DMS114 treated with DMSO at 0.1 percent for 48 hours (cell line): Measurements from ENCODE around the gene ST6GALNAC5.

Experiments used
- DNase-seq: peaks from one replicate; lab custom pipeline; 2025; ENCODE audit not compliant: unreplicated experiment; lab: John Stamatoyannopoulos, UW

ST6GALNAC5 gene

GRCh38 chr1:77044133-77044849 lies 177.0 kb downstream of the ST6GALNAC5 start:
- no peak for DNase-seq

- DNase-seq: no peak
Measured at GRCh38 chr1:77047575-77047974, 180.3 kb downstream of the ST6GALNAC5 start.

DNA sequence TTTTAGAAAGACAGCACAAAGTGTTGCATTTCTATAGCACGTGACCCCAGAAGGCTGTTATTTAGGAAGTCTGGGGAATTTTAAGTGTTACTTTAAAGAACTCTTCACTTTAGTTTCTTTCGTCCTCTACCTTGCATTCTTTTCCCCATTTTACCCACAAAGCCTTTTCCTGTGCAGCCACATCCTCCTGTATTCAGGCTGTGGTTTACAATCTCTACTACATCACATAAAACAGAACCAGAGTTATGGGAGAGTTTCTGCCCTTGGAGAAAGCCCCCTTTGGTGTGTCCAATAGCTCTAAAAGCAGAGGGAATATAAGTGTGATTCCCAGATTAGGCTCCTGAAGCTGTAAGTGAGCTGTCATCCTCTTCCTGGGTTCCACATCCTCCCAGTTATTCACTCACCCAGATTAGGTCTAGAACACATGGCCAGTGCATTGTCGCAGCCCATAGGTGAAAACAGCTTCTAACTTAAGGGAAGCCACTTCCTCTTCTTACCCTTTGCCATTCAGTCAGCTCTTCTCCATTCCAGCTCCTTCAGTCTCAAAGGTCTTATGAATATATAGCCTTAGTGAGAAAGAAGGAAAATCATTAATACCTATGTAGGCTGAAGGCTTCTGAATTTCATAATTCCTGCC lies 180.8 kb downstream of the ST6GALNAC5 start:
- no peak for DNase-seq

DNA sequence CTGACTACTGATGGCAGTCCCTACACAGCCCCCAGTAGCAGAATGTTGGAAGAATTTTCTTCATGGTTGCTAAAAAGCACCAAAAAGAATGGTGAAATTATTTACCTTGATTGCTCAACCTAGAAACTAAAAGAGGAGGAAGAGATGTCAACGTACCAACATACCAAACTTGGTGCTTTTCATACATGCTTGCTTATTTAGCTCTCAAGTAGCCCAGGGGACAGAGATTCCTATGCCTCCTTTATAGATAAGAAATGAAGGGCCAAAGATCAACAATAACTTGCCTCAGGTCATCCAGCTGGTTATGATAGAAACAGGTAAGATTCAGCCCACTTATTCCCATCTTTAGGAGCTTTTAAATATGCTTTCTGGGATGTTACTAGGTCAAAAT lies 181.3 kb downstream of the ST6GALNAC5 start:
- no peak for DNase-seq

DNA sequence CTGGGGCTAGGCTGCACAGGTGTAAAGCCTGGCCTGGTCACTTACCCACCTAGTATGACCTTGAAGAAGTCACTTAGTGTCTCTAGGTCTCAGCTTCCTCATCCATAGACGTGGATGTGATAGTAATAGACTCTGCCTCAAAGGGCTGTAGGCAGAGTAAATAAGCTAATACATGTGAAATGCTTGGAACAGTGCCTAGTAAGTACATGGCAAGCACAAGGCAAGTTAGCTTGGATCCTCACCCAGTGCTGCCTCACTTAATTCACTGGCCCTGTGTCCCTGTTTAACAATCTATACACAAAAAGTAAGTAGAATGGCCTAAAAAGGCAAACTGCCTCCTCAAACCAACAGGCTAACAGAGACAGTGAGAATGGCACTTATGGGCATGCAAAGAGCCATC lies 184.1 kb downstream of the ST6GALNAC5 start:
- DNase-seq: no peak

- DNase-seq: no peak
Measured at GRCh38 chr1:77056525-77056924, 189.2 kb downstream of the ST6GALNAC5 start.

DNA sequence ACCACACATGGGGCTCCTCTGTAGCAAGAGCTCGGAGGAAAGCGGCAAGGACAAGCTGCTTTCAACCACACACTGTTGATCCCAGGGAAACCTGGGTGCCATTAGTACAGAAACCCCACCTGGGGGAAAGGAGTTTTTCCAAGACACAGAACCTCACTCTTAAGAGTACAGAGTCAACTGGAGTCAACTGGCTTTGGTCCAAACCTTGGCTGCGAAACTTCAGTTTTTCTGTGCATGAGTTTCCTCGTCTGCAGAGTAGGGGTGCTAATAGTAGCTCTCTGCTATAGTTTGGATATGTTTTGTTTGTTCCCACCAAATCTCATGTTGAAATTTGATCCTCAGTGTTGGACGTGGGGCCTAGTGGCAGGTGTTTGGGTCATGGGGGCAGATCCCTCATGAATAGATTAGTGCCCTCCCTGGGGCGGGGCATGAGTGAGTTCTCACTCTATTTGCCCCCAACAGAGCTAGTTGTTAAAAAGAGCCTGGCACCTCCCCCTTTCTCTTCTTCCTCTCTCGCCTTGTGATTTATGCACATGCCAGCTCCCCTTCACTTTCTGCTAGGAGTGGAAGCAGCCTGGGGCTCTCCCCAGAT lies 190.8 kb downstream of the ST6GALNAC5 start:
- no peak for DNase-seq

DNA sequence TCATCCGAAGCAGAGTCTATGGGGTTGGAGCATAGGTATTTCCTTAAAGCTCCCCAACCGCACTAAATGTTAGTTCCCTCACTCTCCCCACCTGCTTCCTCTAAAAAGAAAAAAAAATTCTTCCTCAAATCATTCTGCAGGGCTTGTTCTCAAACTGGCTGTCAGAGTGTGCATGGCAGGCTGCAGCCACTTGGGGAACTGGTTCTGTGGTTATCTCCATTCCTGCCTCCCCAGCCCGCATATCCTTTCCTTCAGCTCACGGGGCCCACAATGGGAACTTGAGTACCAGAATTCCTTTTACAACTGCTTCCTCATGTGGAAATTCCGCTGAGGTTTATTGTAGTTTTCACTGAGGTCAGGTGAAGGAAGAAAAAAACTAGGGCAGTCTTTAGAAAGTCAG lies 192.7 kb downstream of the ST6GALNAC5 start:
- DNase-seq: no peak

DNA sequence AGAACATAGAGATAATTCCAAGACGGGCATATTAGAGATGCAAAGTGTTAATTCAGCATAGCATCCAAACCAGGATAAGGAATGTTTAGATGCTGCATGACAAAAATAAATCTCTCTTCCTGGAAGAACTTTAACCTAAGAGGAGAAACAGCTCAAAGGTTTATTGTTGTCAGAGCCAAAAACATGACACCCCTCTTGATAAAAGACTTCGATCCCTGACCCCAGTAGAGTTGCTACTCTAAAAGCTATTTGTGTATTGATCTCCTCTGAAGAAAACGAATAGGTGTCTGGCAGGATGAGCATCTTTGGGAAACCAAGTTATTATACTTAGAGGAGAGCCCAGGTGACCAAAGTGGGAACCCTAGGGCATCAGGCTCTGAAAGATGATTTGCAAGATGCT lies 193.9 kb downstream of the ST6GALNAC5 start:
- no peak for DNase-seq

- no peak for DNase-seq
Measured at GRCh38 chr1:77063118-77063517, 195.8 kb downstream of the ST6GALNAC5 start.

GRCh38 chr1:77064246-77064645 lies 197.0 kb downstream of the ST6GALNAC5 start:
- no peak for DNase-seq

GRCh38 chr1:77065693-77066342 lies 198.5 kb downstream of the ST6GALNAC5 start:
- DNase-seq: no peak

- DNase-seq: no peak
Measured at GRCh38 chr1:77068013-77068412, 200.7 kb downstream of the ST6GALNAC5 start.

- DNase-seq: no peak
Measured at GRCh38 chr1:77076759-77077158, 209.5 kb downstream of the ST6GALNAC5 start.

GRCh38 chr1:77081834-77082233 lies 214.6 kb downstream of the ST6GALNAC5 start:
- DNase-seq: no peak

GRCh38 chr1:77084457-77084856 lies 217.2 kb downstream of the ST6GALNAC5 start:
- no peak for DNase-seq

DNA sequence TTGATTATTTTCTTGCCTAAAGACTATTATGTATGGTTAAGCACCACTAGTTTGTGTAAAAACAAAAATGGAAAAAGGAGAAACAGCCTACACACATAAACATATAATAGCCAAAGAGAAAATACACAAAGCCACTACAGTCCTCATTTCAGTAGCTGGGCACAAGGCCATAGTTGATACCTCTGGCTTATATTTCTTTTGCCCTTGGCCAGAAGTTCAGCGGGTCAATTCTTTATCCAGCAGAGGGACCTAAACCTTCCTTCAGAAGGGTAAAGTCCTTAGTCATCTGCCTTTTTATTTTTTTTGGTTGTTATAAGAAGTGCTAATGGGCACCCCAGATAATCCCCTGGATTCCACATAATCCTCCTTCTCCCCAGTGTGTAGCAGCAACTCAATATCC lies 217.8 kb downstream of the ST6GALNAC5 start:
- no peak for DNase-seq

DNA sequence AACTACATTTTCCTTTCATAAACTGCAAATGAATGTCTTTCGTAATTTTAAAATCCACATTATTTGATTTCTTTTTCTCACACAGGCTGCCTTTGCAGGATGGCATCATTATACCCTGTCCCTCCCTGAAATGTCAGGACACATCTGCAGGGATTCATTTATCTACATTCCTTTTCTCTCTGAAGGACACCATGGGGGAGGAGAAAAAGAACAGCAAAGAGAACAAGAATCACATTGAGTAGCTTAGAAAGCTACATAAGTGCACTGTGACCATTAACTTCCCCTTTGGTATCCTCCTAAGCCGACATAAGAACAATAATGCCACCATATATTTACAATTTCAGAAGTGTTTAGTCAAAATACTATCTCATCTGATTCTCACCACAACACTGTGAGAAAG lies 222.5 kb downstream of the ST6GALNAC5 start:
- DNase-seq: no peak

DNA sequence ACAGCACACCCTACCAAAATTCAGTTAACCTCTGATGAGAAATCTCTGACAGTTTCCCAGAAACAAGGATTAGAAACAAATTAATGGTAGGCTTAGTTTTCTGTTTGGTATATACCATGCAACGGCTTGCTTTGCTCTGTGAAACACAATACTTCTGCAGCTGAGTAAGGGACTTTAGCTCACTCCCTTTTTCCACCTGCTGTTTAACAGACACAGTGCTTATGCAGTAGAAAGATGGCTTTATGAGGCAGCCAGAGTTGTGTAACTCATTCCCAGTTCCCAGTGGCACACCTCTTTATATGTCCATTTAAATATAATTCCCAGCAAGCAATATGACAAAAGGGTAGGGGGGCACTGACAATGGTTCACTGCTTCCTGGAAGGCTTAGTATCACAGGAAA lies 228.0 kb downstream of the ST6GALNAC5 start:
- no peak for DNase-seq

DNA sequence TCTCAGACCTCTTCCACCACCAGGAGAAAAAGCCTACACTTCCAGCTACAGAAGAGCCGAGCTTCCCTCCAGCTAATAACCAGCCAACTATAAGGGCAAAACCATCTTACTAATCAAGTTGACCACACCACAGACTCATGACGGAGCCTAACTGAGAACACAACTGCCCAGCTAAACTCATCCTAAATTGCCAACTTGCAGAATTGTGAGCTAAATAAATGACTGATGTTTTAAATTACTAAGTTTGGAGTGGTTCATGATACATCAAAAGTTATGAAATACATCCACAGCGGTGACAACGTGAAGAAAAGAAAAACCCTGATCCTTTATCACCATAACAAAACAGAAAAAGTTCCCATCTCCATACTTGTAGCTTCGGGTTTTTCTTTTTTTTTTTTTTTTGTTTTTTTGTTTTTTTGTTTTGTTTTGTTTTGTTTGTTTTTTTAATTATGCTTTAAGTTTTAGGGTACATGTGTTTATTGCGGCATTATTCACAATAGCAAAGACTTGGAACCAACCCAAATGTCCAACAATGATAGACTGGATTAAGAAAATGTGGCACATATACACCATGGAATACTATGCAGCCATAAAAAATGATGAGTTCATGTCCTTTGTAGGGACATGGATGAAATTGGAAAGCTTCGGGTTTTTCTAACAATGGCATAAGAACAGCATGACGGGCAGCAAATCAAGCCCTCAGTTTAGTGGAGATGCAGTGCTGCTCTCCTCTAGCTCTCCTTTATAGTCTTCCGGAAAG lies 229.4 kb downstream of the ST6GALNAC5 start:
- DNase-seq: no peak

- DNase-seq: no peak
Measured at GRCh38 chr1:77100875-77101274, 233.6 kb downstream of the ST6GALNAC5 start.
